ENCODE measurements around the gene SPART. TPM values are rescaled to one million over a fixed set of nuclear protein-coding genes. Genes with fewer than 3 reads are reported as not detected.

The SPART gene
- total RNA-seq, 1 experiment from 2014 or later: 0.12 TPM

DNA sequence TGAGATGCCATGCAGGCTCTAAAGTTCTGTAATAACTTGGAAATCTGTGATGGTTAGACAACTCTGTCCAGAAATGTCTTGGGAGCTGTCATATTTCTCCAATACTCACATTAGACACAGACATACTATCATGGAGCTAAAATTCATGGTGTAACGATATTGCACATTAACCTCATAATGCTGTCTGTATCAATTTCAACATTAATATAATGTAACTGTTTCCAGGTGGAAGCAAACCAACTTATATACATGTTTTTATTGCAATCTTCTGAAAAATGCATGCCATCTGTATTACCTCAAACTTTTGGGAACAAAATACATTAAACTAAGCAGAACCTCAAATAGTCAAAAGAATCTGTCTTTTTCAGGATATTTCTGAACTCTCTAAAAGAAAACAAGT is 14.7 kb upstream of the SPART start:
- POLR2A ChIA-PET: no interaction called here
- no TSS peak for BruUV-seq (replicated peaks)
- no peak for DNase-seq (ENCODE audit: low read depth, low spot score)
- Histone ChIP-seq H3K4me3 (replicated peaks in 1 of 2; ENCODE audit: low read depth in 1 of 2, low read length in 2 of 2) (no peak overlapping the region), H3K27me3 (ENCODE audit: insufficient read depth, low read length) (no peaks in the 10 kb centered on the region), H3K9me3 (ENCODE audit: control insufficient read depth in 1 of 2, insufficient read depth in 1 of 2, low read depth in 1 of 2, low read length in 2 of 2) (peaks cover 0 to 9% of the 10 kb centered on the region in 2 experiments; a peak in 2 of 4 replicates), H3K36me3 (ENCODE audit: control insufficient read depth in 1 of 2, insufficient read depth in 2 of 2, low read length in 2 of 2) (no peaks in the 10 kb centered on the region), H3K9me2 (ENCODE audit: insufficient read depth) (no peaks in the 10 kb centered on the region), H3K79me2 (ENCODE audit: insufficient read depth, low read length) (no peaks in the 10 kb centered on the region), H3K27ac (ENCODE audit: low read depth, low read length) (no peak overlapping the region), H4K20me1 (ENCODE audit: insufficient read depth) (no peaks in the 10 kb centered on the region), H3K9ac (ENCODE audit: low read length) (no peak overlapping the region), H3K4me2 (ENCODE audit: low read length) (no peak overlapping the region), H3K4me1 (ENCODE audit: control insufficient read depth in 1 of 2, insufficient read depth in 2 of 2, low read length in 2 of 2) (no peaks in the 10 kb centered on the region), H2AFZ (ENCODE audit: low read depth, low read length, poor library complexity, severe bottlenecking) (no peak overlapping the region)
- ATAC-seq: no peak
- intact Hi-C loops (cut with micrococcal nuclease): no loop called here
- RAD21 ChIA-PET (ENCODE audit: low non-redundant PET in 1 of 2, low total read pairs in 2 of 2, uncharacterized antibody in 2 of 2, unreplicated experiment in 2 of 2): no interaction called here
- TF ChIP-seq POLR2AphosphoS5 (IDR thresholded peaks at IDR 0.05; ENCODE audit: low read depth, low read length) (no peak), RAD21 (IDR thresholded peaks at IDR 0.05; ENCODE audit: low read depth) (no peak), SP1 (IDR thresholded peaks at IDR 0.05; ENCODE audit: low read depth) (no peak), ELF1 (IDR thresholded peaks at IDR 0.05; ENCODE audit: borderline replicate concordance, low read depth) (no peak), ZNF274 (IDR thresholded peaks at IDR 0.05; ENCODE audit: low read depth, low read length) (no peak), POLR2A (IDR thresholded peaks at IDR 0.05; ENCODE audit: borderline replicate concordance, extremely low read depth, insufficient read depth, insufficient read length) (no peak), ATF3 (IDR thresholded peaks at IDR 0.05) (no peak), TCF7L2 (IDR thresholded peaks at IDR 0.05; ENCODE audit: borderline replicate concordance, extremely low read depth, insufficient read depth, insufficient read length) (no peak), CEBPB (IDR thresholded peaks at IDR 0.05; ENCODE audit: low read depth) (no peak), ZFX (IDR thresholded peaks at IDR 0.05) (no peak), EGR1 (IDR thresholded peaks at IDR 0.05; ENCODE audit: low read depth) (no peak), JUND (IDR thresholded peaks at IDR 0.05) (no peak), CTCF (IDR thresholded peaks at IDR 0.05 in 2 of 3, conservative IDR thresholded peaks at IDR 0.05 in 1 of 3; ENCODE audit: borderline replicate concordance in 1 of 3, insufficient read depth in 1 of 3, low read depth in 2 of 3, low read length in 2 of 3) (no peak), EZH2 (IDR thresholded peaks at IDR 0.05) (no peak), SIN3A (IDR thresholded peaks at IDR 0.05; ENCODE audit: low read depth) (no peak), SRF (IDR thresholded peaks at IDR 0.05; ENCODE audit: low read depth) (no peak), EZH2phosphoT487 (IDR thresholded peaks at IDR 0.05; ENCODE audit: borderline replicate concordance) (no peak), ZBTB33 (IDR thresholded peaks at IDR 0.05; ENCODE audit: extremely low read depth, insufficient replicate concordance, low read length) (no peak)
- TF ChIP-seq, protein P1, sequence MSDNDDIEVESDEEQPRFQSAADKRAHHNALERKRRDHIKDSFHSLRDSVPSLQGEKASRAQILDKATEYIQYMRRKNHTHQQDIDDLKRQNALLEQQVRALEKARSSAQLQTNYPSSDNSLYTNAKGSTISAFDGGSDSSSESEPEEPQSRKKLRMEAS (IDR thresholded peaks at IDR 0.05): no peak
- TF ChIP-seq, protein P2, sequence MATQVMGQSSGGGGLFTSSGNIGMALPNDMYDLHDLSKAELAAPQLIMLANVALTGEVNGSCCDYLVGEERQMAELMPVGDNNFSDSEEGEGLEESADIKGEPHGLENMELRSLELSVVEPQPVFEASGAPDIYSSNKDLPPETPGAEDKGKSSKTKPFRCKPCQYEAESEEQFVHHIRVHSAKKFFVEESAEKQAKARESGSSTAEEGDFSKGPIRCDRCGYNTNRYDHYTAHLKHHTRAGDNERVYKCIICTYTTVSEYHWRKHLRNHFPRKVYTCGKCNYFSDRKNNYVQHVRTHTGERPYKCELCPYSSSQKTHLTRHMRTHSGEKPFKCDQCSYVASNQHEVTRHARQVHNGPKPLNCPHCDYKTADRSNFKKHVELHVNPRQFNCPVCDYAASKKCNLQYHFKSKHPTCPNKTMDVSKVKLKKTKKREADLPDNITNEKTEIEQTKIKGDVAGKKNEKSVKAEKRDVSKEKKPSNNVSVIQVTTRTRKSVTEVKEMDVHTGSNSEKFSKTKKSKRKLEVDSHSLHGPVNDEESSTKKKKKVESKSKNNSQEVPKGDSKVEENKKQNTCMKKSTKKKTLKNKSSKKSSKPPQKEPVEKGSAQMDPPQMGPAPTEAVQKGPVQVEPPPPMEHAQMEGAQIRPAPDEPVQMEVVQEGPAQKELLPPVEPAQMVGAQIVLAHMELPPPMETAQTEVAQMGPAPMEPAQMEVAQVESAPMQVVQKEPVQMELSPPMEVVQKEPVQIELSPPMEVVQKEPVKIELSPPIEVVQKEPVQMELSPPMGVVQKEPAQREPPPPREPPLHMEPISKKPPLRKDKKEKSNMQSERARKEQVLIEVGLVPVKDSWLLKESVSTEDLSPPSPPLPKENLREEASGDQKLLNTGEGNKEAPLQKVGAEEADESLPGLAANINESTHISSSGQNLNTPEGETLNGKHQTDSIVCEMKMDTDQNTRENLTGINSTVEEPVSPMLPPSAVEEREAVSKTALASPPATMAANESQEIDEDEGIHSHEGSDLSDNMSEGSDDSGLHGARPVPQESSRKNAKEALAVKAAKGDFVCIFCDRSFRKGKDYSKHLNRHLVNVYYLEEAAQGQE (IDR thresholded peaks at IDR 0.05; ENCODE audit: low read depth): no peak
- CTCF ChIA-PET: no interaction called here
